Heart right ventricle (tissue), 16 donors: ENCODE measurements around the gene LEKR1. TPM values are rescaled to one million over a fixed set of nuclear protein-coding genes. Genes with fewer than 3 reads are reported as not detected.

Experiments used
- ATAC-seq, 8 donors: fragments of 200-7000 bp; cut with Tn5 transposase; one replicate each; pipeline ENCODE4 v1.9.1; 2020; ENCODE audit warnings: mild to moderate bottlenecking in 8 of 8, moderate library complexity in 8 of 8, moderate number of reproducible peaks in 1 of 8
- DNase-seq, 2 donors: peaks; one replicate each; pipeline ENCODE4 v3.0.0-alpha.2; 2020
- H3K27ac ChIP-seq, 10 donors: fragments of 200-600 bp; sonication (generic) in 2 of 10; one replicate each; pipeline versions ENCODE4 v1.5.0 to v1.8.0; 2020 to 2022; ENCODE audit warnings: mild to moderate bottlenecking in 3 of 10
- H3K27me3 ChIP-seq, 7 donors: fragments of 200-600 bp; one replicate each; pipeline ENCODE4 v1.8.0; 2021 to 2022; ENCODE audit warnings: mild to moderate bottlenecking in 2 of 7
- H3K36me3 ChIP-seq, 9 donors: fragments of 200-600 bp; sonication (generic) in 1 of 9; one replicate each; pipeline versions ENCODE4 v1.5.0 to v1.8.0; 2020 to 2022; ENCODE audit warnings: mild to moderate bottlenecking in 2 of 9
- H3K4me1 ChIP-seq, 9 donors: fragments of 200-600 bp; sonication (generic) in 1 of 9; one replicate each; pipeline versions ENCODE4 v1.5.0 to v1.8.0; 2020 to 2022; ENCODE audit warnings: mild to moderate bottlenecking in 4 of 9
- H3K4me3 ChIP-seq, 10 donors: fragments of 200-600 bp; sonication (generic) in 2 of 10; one replicate each; pipeline versions ENCODE4 v1.5.0 to v1.8.0; 2020 to 2022; ENCODE audit warnings: mild to moderate bottlenecking in 7 of 10, moderate library complexity in 2 of 10
- H3K9me3 ChIP-seq, 11 donors: fragments of 200-600 bp in 10 of 11; sonication (generic) in 2 of 11; one replicate each; pipeline versions ENCODE4 v1.5.0 to v1.8.0; 2013 to 2022; ENCODE audit warnings: mild to moderate bottlenecking in 2 of 11, control low read depth in 1 of 11, moderate library complexity in 1 of 11
- WGBS, 2 donors: extraction: QIAGEN DNeasy Blood & Tissue Kit; methylation state at CpG; one replicate each; pipeline ENCODE4 v1.1.7; 2013; ENCODE audit warnings: inconsistent platforms in 1 of 2; 5-methylcytosine and 5-hydroxymethylcytosine counted together
- intact Hi-C, 10 donors: fragments of 100-400 bp; cut with DNase I; formaldehyde crosslinking; loops; one replicate each; pipeline versions ENCODE4 v1.11.1 to v1.14.2; 2022
- polyA plus RNA-seq, 2 donors: library from polyadenylated mRNA; stranded (reverse); fragments of 200-250 nt; gene quantifications; one replicate each; pipeline ENCODE4 v1.2.3, GENCODE V29; 2013
- total RNA-seq, 10 donors: library from RNA; stranded (reverse); fragmentation: NEBNext Ultra II Directional in 3 of 10; extraction: Animal tissue kit (Norgen Biotek cat#: 25700) in 3 of 10; gene quantifications; one replicate each; pipeline versions ENCODE4 v1.2.1 to v1.2.4, GENCODE V29; 2021 to 2023
- TF ChIP-seq, protein P1 (sequence below), 9 donors: fragments of 200-600 bp; sonication (generic) in 2 of 9; IDR thresholded peaks; one replicate each; pipeline versions ENCODE4 v1.5.0 to v1.8.0; 2021 to 2022; ENCODE audit warnings: antibody characterized with exemption in 9 of 9, mild to moderate bottlenecking in 5 of 9, moderate library complexity in 1 of 9
- donor health status: Arrhythmogenic right ventricular cardiomyopathy.
- donor health status: ischemic (EF 13 %, LVEDD 7.1; RV severe dilation, severe dysfunction).
- donor health status: healthy with polysubstance abuse.
- donor health status: DM: no; HTN: yes; CAD: no.
- donor health status: DM: no; HTN: no; CAD: no.
- donor health status: ischemic (EF 25% LVEDD 6.9; RV normal size, moderate dysfunction).
- donor health status: ischemic (EF 25% LVEDD 5.7; RV mildly dilated, moderate dysfunction).
- donor health status: healthy.
- donor health status: DM: yes; HTN: yes; CAD: no.
- donor health status: Ischemic cardiomyopathy.
- donor health status: ischemic (EF 35%, LVEDD 5.7; RV mildly dilated, moderate dysfunction).
- donor health status: nonischemic (EF 11% LVEDD 7.7; RV severe dilation, severe dysfunction).
- donor health status: DM: yes; HTN: yes; CAD: no.
- donor health status: PGD.
- donor health status: ischemic (EF 29% LVEDD 5.4; RV normal size, mild dysfunction).
- donor health status: nonischemic (EF 23%, LVEDD 6.1; RV moderate dilation, normal function).

The LEKR1 gene
- total and polyA plus RNA-seq, 12 donors = 0.17 to 3.0 (median 0.81) TPM

DNA sequence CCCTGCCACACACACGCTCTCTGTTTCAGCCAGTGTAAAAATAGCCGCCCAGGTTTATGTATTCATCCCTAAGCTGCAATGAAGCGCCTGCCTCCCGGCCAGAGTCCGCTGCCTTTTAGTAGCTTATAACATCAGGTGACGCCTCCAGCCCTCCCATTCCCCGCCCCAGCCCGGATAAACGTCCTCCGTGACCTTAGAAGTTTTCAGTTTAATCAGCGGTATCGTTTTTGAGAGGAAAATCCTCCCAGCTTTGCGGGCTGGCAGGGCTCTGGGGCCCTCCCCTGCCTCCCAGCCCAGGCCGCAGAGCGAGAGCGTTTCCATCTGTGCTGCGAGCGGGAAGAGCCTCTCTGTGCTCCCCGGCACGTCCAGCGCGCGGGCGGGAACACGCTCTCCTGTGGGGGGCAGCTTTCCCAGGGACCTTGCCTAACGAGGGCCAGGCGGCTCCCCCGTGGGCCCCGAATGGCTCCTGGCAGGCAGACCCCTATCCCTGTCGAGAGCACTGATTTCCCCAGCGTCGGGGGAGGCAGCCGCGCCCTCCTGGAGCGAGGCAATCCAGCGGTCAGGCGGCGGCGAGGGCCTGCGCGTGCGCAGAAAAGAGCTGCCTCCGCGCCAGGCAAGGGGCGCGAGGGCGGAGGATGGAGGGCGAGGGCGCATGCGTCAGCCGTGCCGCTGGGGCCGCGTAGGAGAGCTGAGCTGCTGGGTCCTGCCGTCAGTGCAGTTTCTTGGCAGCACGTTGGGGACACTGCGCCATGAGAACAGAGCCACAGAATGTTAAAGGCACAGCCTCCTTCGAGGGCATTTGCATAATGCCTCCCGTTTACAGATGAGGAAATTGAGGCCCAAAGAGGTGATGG is 262.7 kb downstream of the LEKR1 start:
- Histone ChIP-seq H3K36me3 (no peaks in the 10 kb centered on the region), H3K27ac (peak overlapping the region; percentile 96 to 100 (median 99)), H3K4me1 (peaks cover 3 to 80% (median 58%) of the 10 kb centered on the region in 9 donors), H3K27me3 (no peaks in the 10 kb centered on the region), H3K4me3 (peak overlapping the region; percentile 47 to 71 (median 62)), H3K9me3 (no peaks in the 10 kb centered on the region)
- TF ChIP-seq, protein P1, sequence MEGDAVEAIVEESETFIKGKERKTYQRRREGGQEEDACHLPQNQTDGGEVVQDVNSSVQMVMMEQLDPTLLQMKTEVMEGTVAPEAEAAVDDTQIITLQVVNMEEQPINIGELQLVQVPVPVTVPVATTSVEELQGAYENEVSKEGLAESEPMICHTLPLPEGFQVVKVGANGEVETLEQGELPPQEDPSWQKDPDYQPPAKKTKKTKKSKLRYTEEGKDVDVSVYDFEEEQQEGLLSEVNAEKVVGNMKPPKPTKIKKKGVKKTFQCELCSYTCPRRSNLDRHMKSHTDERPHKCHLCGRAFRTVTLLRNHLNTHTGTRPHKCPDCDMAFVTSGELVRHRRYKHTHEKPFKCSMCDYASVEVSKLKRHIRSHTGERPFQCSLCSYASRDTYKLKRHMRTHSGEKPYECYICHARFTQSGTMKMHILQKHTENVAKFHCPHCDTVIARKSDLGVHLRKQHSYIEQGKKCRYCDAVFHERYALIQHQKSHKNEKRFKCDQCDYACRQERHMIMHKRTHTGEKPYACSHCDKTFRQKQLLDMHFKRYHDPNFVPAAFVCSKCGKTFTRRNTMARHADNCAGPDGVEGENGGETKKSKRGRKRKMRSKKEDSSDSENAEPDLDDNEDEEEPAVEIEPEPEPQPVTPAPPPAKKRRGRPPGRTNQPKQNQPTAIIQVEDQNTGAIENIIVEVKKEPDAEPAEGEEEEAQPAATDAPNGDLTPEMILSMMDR (IDR thresholded peaks at IDR 0.05) = peak in 5 of 9 donors; percentile 11 to 44 (median 29)
- 0% methylated on average over 59 of the region's 59 CpGs for WGBS, 2 donors
- DNase-seq (peak; percentile 96 to 98), ATAC-seq (peak; percentile 81 to 93 (median 90))
- intact Hi-C loops = loop anchor here (1.0 to 10.0 kb wide), 19 partner anchors 26 to 1234 kb away; partner anchors contain the start of genes TIPARP (in 3 of the 10), LEKR1 (in 2 of the 10), CCNL1 (in 1 of the 10) and SLC33A1 (in 1 of the 10)

DNA sequence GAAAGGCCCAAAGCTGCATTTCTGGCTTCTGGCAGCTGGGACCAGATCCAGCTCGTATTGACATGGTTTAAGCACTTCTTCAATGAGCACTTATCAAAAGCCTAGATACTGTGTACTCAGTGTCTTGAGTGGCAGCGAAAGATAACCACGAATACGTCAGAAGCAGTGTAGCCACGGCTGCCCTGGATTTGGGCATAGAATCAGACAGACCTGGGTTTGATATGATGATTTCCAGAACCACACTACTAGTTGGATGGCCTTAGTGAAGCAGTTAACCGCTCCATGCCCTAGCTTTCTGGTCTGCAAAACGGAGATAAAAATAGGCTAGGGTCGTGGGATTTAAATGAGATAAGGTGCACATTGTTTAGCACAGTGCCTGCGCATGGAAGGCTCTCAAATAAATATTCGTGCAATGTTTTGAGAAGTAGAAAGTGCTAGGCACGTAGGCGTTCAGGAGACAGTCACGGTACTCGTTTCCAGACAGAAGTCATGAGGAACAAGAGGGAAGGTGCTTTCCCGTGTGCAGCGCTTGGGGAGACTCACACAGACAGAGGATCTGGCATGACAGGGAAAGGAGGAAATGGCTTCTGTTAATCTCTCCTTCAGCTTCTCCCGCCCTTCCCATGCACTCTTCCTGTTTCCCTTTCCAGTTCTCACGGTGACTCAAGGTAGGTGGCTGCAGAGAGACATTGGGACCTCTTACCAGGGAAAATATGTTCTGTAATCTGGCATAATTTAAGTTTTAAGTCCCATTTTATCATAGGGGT is 263.5 kb downstream of the LEKR1 start:
- no peaks in the 10 kb centered on the region for H3K36me3 ChIP-seq
- intact Hi-C loops = loop anchor here (1.0 to 10.0 kb wide), 20 partner anchors 26 to 1235 kb away; partner anchors contain the start of genes TIPARP (in 3 of the 10), LEKR1 (in 2 of the 10), CCNL1 (in 1 of the 10) and SLC33A1 (in 1 of the 10)
- peaks cover 3 to 87% (median 61%) of the 10 kb centered on the region in 9 donors for H3K4me1 ChIP-seq
- H3K4me3 ChIP-seq = peak overlapping the region; percentile 19 to 71 (median 62)
- H3K9me3 ChIP-seq = no peaks in the 10 kb centered on the region
- TF ChIP-seq, protein P1 (IDR thresholded peaks at IDR 0.05) = no peak
- no peaks in the 10 kb centered on the region for H3K27me3 ChIP-seq
- ATAC-seq (peak; percentile 6 to 85 (median 54)), DNase-seq (peak; percentile 27 to 68)
- peak overlapping the region; percentile 96 to 100 (median 99) for H3K27ac ChIP-seq
- WGBS, 2 donors = 2 to 8% methylated on average over 18 of the region's 18 CpGs

DNA sequence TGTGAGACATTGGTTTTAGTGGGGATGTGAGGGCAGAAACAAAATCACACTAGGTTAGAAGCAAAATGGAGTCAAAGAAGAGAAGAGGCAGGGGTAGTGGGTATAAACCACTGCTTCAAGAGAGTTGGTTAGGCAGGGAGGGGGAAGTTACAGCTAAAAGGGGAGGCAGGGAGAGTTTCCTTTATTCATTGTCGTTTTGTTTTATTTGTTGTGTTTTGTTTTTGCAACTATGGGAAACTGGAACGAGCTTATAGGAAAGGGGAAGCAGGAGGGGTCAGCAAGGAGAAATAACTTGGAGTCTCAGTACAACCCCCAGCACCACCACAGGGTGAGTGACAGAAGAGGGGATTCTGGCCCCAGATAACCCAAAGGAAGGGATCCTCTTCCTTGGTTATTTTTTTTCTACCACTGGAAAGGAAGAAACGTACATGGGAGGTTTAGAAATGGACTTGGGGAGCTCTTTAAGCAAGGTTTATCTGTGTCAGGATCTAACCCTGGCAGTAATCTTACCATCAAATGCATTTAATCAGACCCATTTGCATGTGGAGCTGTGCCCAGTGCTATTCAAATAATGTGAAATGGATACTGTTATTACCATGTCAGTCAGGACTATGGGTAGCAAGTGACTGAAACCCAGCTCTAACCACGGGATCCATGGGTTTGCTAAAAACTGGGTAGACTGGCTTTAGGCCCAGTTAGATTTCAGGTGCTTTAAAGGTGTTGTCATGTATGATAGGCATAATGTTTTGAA is 265.1 kb downstream of the LEKR1 start:
- DNase-seq (no peak), ATAC-seq (no peak)
- Histone ChIP-seq H3K27me3 (no peaks in the 10 kb centered on the region), H3K9me3 (no peaks in the 10 kb centered on the region), H3K4me3 (peak overlapping the region; percentile 19 to 71 (median 62)), H3K36me3 (no peaks in the 10 kb centered on the region), H3K27ac (peak overlapping the region; percentile 96 to 100 (median 99)), H3K4me1 (peaks cover 3 to 86% (median 56%) of the 10 kb centered on the region in 9 donors)
- WGBS, 2 donors = 29 to 30% methylated on average over 4 of the region's 4 CpGs
- TF ChIP-seq, protein P1 (IDR thresholded peaks at IDR 0.05) = no peak
- intact Hi-C loops = loop anchor here in 2 of 10 donors (1.0 to 5.0 kb wide), 2 partner anchors 39 to 539 kb away; no protein-coding TSS in a partner anchor
